Activated CD8-positive, alpha-beta memory T cell treated with anti-CD3 and anti-CD28 coated beads, Interleukin-2, amount 10 ng/mL, durations not matched to agents 7 days and 5 days (primary cell): ENCODE measurements around the gene NMRK1. TPM values are rescaled to one million over a fixed set of nuclear protein-coding genes. Genes with fewer than 3 reads are reported as not detected.

Source experiments
- ATAC-seq: fragments of 150-1000 bp; cut with Tn5 transposase; one replicate; pipeline ENCODE4 v1.10.0; 2021; ENCODE audit warnings: moderate library complexity
- CTCF ChIA-PET: fragments of 350-600 bp; sonication (Branson Sonifier 250); formaldehyde crosslinking; loops from one replicate; lab custom pipeline; 2021; ENCODE audit warnings: antibody characterized with exemption; lab: Charles Lee
- DNase-seq: peaks from one replicate; pipeline ENCODE4 v3.0.0-alpha.2; 2020
- H3K27ac Mint-ChIP-seq: one replicate; pipeline ENCODE4 v1.8.0; 2021; ENCODE audit warnings: mild to moderate bottlenecking, mixed read lengths
- H3K27me3 Mint-ChIP-seq: one replicate; pipeline ENCODE4 v1.8.0; 2021; ENCODE audit warnings: mixed read lengths
- H3K36me3 Mint-ChIP-seq: one replicate; pipeline ENCODE4 v1.8.0; 2021; ENCODE audit warnings: mild to moderate bottlenecking, mixed read lengths
- H3K4me1 Mint-ChIP-seq: one replicate; pipeline ENCODE4 v1.8.0; 2021; ENCODE audit warnings: mixed read lengths
- H3K4me3 Mint-ChIP-seq: one replicate; pipeline ENCODE4 v1.8.0; 2021; ENCODE audit warnings: mild to moderate bottlenecking, moderate library complexity, mixed read lengths
- H3K9me3 Mint-ChIP-seq: one replicate; pipeline ENCODE4 v1.8.0; 2022; ENCODE audit warnings: low read depth, mixed read lengths
- total RNA-seq, 2 experiments: library from RNA; stranded (reverse); gene quantifications; one replicate each; pipeline ENCODE4 v1.2.3, GENCODE V29; 2021

Gene NMRK1
- total RNA-seq, 2 experiments from 2014 or later: 24.8 to 40.0 TPM

DNA sequence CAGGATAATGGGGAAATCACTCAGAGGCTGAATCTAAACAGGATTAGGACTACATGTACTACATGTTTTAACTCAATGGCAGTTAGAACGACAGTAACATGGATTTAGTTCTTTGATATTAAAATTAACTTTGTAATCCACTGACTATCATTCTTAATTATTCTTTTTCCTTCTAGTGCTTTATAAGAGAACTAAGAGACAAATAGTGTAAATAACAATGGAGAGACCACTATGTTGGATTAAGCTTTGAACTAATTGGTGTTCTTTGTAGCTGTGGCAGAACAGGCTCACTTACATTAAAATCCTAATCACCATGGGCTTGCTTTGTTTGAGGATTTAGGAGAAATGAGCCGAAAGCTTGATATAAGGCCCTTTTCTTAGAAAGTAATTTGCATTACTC, 18.8 kb downstream of the NMRK1 start:
- Mint-ChIP-seq H3K36me3 (peaks cover 28% of the 10 kb centered on the region), H3K27ac (no peak overlapping the region), H3K9me3 (no peaks in the 10 kb centered on the region)

DNA sequence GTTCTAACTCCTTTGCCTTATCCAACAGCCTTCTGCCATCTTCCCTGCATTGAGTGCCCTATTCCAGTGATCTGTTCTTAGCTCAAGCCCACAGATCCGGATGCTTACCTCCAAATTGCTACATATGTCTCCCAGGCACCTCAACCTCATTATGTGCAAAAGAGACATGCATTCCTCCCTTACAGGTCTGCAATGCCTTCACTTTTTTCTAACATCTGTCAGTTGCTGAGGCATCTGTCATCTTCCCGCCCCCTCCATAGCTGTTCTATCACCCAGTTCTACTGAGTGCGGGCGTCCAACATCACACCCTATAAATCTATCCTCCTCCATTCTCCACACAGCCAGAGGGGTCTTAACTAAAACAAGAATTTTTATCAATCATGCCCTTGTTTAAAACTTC, 20.1 kb downstream of the NMRK1 start:
- H3K4me3 Mint-ChIP-seq: no peak overlapping the region
- H3K27me3 Mint-ChIP-seq: no peaks in the 10 kb centered on the region
- DNase-seq (no peak), ATAC-seq (no peak)
- no peaks in the 10 kb centered on the region for H3K9me3 Mint-ChIP-seq
- no peak overlapping the region for H3K27ac Mint-ChIP-seq
- CTCF ChIA-PET: interaction anchor here (1.7 kb wide), 1 partner anchor 39 kb away, joined by 5 read pairs; the partner anchor contains the start of gene CARNMT1
- H3K36me3 Mint-ChIP-seq: peaks cover 29% of the 10 kb centered on the region
- peaks cover 17% of the 10 kb centered on the region for H3K4me1 Mint-ChIP-seq

More for the DNA sequence above, 18.8 kb downstream of the NMRK1 start:
- CTCF ChIA-PET: interaction anchor here (1.7 to 1.8 kb wide), 2 partner anchors 40 to 296 kb away, joined by 5 to 6 read pairs; partner anchors contain the start of gene CARNMT1
- H3K27me3 Mint-ChIP-seq: no peaks in the 10 kb centered on the region
- no peak overlapping the region for H3K4me3 Mint-ChIP-seq
- DNase-seq (no peak), ATAC-seq (no peak)
- peaks cover 18% of the 10 kb centered on the region for H3K4me1 Mint-ChIP-seq

DNA sequence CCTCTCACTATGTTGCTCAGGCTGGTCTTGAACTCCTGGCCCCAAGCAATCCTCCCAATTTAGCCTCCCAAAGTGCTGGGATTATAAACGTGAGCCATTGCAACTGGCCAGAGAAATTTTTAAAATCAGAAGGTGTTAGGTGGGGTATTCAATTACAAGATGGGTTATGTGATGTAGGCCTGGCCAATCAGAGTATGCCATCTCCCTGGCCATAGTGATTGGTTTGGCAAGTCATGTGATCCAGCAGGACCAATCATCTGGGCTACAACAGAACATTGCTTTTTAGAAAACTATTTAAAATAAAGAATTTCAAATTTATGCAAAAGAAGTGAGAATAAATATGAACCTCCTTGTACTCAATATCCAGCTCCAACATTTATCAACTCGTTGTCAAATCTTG, 22.4 kb downstream of the NMRK1 start:
- no peak for ATAC-seq
- CTCF ChIA-PET: interaction anchor here (0.6 to 2.2 kb wide), 4 partner anchors 10 to 95 kb away, joined by 3 to 6 read pairs (median 3); no protein-coding TSS in a partner anchor
- no peak overlapping the region for H3K4me3 Mint-ChIP-seq
- H3K27ac Mint-ChIP-seq: no peak overlapping the region
- H3K27me3 Mint-ChIP-seq: no peaks in the 10 kb centered on the region
- H3K36me3 Mint-ChIP-seq: peaks cover 24% of the 10 kb centered on the region
- H3K9me3 Mint-ChIP-seq: no peaks in the 10 kb centered on the region
- H3K4me1 Mint-ChIP-seq: no peaks in the 10 kb centered on the region
- no peak for DNase-seq

DNA sequence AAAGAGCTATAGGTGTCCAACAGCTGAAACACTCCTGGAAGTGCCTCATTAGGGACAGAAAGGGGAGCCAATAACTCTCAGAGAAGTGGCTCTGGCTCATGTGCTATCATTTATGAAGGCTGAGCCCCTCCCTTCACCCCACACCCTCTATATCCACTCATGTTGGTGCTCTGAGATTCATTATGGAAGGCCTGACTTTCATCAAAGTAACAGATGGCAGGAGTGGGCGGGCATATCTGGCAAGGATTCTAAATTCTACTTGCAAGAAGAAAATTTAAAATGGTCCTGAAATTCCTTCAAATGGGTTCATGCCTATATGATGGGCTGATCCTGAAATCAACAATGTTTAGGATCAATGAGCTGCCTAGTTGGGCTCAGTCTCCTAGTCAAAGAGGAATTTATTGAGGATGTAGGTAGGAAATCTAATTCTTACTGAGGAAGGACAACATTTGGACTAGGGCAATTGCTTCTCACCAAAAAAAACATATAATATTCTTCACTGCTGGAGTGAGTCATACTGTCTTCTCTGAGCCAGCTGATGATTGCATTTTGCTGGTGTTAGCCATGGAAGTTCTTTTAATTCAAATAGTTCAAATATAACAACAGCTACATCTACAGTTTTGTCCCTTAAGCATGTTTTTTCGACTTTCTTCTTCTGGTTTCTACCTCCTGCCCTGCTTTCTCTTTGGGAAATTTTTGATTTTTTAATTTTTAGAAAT, 23.5 kb downstream of the NMRK1 start:
- H3K4me1 Mint-ChIP-seq: no peaks in the 10 kb centered on the region
- peaks cover 32% of the 10 kb centered on the region for H3K36me3 Mint-ChIP-seq
- CTCF ChIA-PET: interaction anchor here (1.1 to 1.5 kb wide), 3 partner anchors 10 to 96 kb away, joined by 3 to 4 read pairs (median 3); no protein-coding TSS in a partner anchor
- DNase-seq: no peak
- no peak for ATAC-seq
- H3K27me3 Mint-ChIP-seq: no peaks in the 10 kb centered on the region
- no peak overlapping the region for H3K4me3 Mint-ChIP-seq
- H3K9me3 Mint-ChIP-seq: no peaks in the 10 kb centered on the region
- no peak overlapping the region for H3K27ac Mint-ChIP-seq

DNA sequence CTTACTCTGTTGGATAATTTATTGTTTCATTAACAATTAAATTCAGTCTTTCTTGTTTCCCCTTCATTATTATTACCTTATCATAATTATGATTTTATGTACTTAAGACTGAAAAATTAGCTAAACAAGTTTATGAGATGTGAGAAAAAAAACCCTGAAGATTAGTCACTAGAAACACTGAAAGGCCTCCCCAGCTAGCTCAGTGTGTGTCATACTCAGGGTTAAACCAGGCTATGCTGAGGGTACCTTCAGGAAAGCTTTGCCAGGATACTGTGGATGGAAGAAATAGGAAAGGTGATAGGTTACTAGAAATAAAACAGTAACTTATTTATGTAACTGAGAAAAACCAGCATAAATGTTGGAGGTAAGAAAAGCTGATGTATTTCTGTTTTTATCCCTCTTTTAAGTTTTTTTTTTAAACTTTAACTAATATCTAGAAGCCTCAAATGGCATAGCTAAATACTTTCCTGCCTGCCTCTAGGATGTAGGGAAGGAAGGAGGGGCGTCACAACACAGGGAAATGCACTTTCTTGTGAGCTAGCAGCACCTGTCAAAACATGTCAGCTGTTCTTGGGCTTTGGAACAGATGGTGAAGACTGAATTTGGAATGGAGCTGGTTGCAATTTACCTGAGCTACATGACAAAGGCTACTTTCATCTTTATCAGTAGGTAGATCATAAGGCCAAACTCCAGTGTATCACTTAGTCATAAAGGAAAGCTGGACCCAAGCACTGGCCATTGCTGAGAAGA, 24.2 kb downstream of the NMRK1 start:
- DNase-seq (no peak), ATAC-seq (no peak)
- CTCF ChIA-PET: interaction anchor here (1.5 kb wide), 1 partner anchor 9 kb away, joined by 4 read pairs; no protein-coding TSS in a partner anchor
- Mint-ChIP-seq H3K27ac (no peak overlapping the region), H3K36me3 (peaks cover 32% of the 10 kb centered on the region), H3K9me3 (no peaks in the 10 kb centered on the region), H3K4me1 (no peaks in the 10 kb centered on the region), H3K4me3 (no peak overlapping the region), H3K27me3 (no peaks in the 10 kb centered on the region)

DNA sequence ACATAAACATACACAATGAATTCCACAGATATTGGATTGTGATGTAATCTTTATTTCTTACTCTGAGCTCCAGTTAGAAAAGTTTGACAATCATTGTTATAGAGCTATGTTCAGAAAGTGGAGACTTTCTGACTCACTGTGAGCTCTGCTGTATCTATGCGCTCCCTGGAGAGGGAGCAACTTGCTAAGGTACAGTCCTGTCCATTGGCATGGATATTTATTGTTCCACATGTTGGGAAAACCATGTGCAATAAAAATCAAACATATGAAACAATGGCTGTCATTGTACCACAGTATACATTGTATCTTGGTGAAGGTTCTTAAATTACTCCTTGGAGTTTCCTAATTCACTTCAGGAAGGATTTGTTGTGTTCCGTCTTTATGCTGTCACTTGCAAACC, 26.8 kb downstream of the NMRK1 start:
- Mint-ChIP-seq H3K4me3 (no peak overlapping the region), H3K4me1 (no peaks in the 10 kb centered on the region), H3K36me3 (peaks cover 24% of the 10 kb centered on the region), H3K9me3 (peaks cover 2% of the 10 kb centered on the region), H3K27me3 (no peaks in the 10 kb centered on the region), H3K27ac (no peak overlapping the region)
- no peak for ATAC-seq
- CTCF ChIA-PET: no interaction called here
- no peak for DNase-seq

DNA sequence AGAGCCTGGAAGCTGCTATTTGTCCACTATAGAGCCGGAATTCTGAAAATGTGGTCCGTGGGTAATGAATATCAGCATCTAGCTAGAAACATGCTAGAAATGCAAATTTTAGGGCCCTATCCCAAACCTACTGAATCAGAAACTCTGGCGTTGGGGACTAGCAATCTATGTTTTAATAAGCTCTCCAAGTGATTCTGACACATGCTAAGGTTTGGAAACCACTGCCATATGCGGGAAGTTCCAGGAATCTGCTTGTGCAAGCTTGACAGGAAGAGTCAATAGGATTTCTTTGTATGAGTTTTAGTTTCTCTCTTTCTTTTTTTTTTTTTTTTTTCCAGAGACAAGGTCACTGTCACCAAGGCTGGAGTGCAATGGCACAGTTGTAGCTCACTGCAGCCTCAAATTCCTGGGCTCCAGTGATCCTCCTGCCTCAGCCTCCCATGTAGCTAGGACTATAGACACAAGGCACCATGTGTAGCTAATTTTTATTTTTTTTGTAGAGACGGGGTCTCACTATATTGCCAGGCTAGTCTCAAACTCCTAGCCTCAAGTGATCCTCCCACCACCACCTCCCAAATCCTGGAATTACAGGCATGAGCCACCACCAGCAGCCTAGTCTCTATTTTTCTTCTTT, 33.5 kb downstream of the NMRK1 start:
- ATAC-seq: no peak
- Mint-ChIP-seq H3K4me3 (no peak overlapping the region), H3K27me3 (no peaks in the 10 kb centered on the region), H3K4me1 (no peaks in the 10 kb centered on the region), H3K9me3 (peaks cover 2% of the 10 kb centered on the region), H3K27ac (no peak overlapping the region), H3K36me3 (peaks cover under 1% of the 10 kb centered on the region)
- no peak for DNase-seq
- CTCF ChIA-PET: interaction anchor here (0.9 to 1.8 kb wide), 2 partner anchors 10 to 21 kb away, joined by 3 to 4 read pairs; no protein-coding TSS in a partner anchor

DNA sequence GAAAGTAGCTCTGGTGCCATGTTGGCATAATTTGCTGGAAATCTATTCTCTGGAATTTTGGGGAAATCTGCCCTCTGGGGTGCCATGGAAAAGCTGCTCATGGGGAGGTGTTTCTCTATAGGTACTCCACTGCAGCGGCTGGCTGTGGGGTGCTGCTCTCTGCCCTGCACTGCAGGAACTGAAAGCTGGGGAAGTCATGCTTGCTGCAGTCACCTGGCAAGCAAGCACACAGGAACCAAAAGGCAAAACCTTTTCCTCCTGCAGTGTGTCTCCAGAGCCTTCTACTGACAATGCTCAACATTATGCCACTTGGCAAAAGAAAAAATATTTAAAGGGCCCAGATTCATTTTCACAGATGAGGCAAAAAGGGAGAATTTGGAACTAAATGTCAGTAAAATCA, 34.1 kb downstream of the NMRK1 start:
- CTCF ChIA-PET: interaction anchor here (0.9 to 1.8 kb wide), 2 partner anchors 10 to 20 kb away, joined by 3 to 4 read pairs; no protein-coding TSS in a partner anchor
- no peaks in the 10 kb centered on the region for H3K27me3 Mint-ChIP-seq
- DNase-seq (no peak), ATAC-seq (no peak)
- H3K4me3 Mint-ChIP-seq: no peak overlapping the region
- peaks cover 2% of the 10 kb centered on the region for H3K9me3 Mint-ChIP-seq
- H3K27ac Mint-ChIP-seq: no peak overlapping the region
- no peaks in the 10 kb centered on the region for H3K4me1 Mint-ChIP-seq
- no peaks in the 10 kb centered on the region for H3K36me3 Mint-ChIP-seq

DNA sequence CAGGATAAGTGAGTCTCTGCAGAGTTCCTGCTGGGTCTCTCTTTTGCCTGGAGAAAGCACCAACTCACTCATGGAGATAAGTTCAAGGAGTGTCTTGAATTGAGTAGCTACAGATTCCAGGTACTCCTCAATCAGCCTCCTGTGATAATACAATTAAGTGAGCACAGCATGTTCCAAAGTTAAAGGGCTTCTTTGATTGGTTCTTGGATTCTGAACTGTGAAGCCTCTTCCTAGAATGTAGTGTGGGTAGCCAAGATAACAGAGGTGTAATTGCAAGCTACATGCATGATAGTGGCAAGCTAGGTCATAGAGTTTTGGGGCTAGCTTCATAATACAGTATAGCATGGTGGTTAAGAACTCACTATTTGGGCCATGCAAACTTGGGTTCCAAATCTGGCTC, 36.7 kb downstream of the NMRK1 start:
- ATAC-seq: no peak
- no peak overlapping the region for H3K4me3 Mint-ChIP-seq
- H3K4me1 Mint-ChIP-seq: no peaks in the 10 kb centered on the region
- DNase-seq: no peak
- CTCF ChIA-PET: no interaction called here
- peaks cover under 1% of the 10 kb centered on the region for H3K9me3 Mint-ChIP-seq
- no peaks in the 10 kb centered on the region for H3K36me3 Mint-ChIP-seq
- no peaks in the 10 kb centered on the region for H3K27me3 Mint-ChIP-seq
- no peak overlapping the region for H3K27ac Mint-ChIP-seq

DNA sequence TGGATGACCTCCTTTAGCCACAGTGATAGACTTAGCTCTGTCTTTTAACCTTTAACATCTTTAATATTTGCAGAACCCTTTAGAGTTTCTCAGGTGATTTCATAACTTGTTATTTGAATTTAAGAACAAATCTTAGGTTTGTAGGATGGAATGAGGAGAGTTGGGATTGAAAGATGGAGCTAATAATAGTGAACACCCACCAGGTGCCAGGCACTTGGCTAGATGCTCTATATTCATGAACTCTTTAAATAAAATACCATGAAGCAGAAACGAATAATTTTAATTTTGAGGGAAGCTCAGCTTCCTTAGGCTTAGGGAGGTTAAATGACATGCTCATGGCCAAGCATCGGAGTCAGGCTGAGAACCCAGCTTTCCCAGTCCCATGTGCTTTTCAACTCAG, 40.4 kb downstream of the NMRK1 start:
- DNase-seq (no peak), ATAC-seq (no peak)
- no peaks in the 10 kb centered on the region for H3K36me3 Mint-ChIP-seq
- H3K4me3 Mint-ChIP-seq: no peak overlapping the region
- H3K27ac Mint-ChIP-seq: no peak overlapping the region
- H3K27me3 Mint-ChIP-seq: peaks cover 14% of the 10 kb centered on the region
- no peaks in the 10 kb centered on the region for H3K9me3 Mint-ChIP-seq
- H3K4me1 Mint-ChIP-seq: no peaks in the 10 kb centered on the region
- CTCF ChIA-PET: interaction anchor here (1.0 kb wide), 1 partner anchor 19 kb away, joined by 5 read pairs; the partner anchor contains the start of gene CARNMT1

DNA sequence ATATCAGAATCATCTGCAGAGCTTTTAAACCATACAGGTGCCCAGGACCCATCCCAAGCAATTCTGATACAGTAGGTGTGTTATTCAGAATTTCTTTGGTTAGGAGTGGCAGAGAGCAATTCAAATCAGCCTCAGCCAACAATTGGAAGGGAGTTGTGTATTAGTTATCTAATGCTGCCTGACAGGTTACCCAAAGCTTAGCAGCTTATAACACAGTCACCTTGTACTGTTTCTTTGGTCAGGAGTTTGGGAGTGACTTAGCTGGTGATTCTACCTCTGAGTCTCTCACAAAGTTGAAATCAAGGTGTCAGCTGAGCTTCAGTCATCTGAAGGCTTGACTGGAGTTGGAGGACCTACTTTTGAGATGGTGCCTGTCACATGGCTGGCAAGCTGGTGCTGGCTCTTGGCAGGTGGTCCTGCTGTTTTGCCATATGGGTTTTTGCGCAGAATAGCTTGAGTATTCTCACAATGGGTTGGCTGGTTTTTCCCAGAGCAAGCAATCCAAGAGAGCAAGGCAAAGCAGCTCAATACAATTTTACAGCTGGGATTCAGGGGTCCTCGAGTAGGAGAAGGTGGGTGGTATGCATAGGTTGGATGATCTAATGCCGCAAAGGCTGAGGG, 41.1 kb downstream of the NMRK1 start:
- Mint-ChIP-seq H3K27me3 (peaks cover 14% of the 10 kb centered on the region), H3K36me3 (no peaks in the 10 kb centered on the region), H3K9me3 (no peaks in the 10 kb centered on the region), H3K4me1 (no peaks in the 10 kb centered on the region), H3K4me3 (no peak overlapping the region), H3K27ac (no peak overlapping the region)
- CTCF ChIA-PET: interaction anchor here (0.9 to 1.0 kb wide), 2 partner anchors 18 to 29 kb away, joined by 3 to 5 read pairs; partner anchors contain the start of gene CARNMT1
- no peak for ATAC-seq
- DNase-seq: no peak

DNA sequence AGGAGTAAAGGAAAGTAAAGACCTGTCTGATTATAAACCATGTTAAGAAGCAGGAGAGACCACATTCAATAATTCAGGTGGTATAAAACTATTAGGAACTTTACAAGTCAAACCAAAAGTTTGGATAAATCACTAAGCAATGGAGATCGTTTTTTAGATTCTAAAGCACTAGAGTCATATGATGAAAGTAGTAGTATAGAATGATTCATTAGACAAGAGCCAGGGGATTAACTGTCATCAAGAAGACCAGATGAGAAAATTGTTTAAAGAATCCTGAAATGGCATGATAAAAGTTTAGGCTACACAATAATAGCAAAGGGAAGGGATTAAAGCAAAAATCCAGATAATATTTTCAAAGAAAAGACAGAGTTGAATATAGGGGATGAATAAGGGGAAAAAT, 46.9 kb downstream of the NMRK1 start:
- ATAC-seq (no peak), DNase-seq (no peak)
- no peaks in the 10 kb centered on the region for H3K36me3 Mint-ChIP-seq
- peaks cover 14% of the 10 kb centered on the region for H3K27me3 Mint-ChIP-seq
- H3K9me3 Mint-ChIP-seq: no peaks in the 10 kb centered on the region
- no peak overlapping the region for H3K4me3 Mint-ChIP-seq
- H3K4me1 Mint-ChIP-seq: no peaks in the 10 kb centered on the region
- H3K27ac Mint-ChIP-seq: no peak overlapping the region
- CTCF ChIA-PET: no interaction called here

DNA sequence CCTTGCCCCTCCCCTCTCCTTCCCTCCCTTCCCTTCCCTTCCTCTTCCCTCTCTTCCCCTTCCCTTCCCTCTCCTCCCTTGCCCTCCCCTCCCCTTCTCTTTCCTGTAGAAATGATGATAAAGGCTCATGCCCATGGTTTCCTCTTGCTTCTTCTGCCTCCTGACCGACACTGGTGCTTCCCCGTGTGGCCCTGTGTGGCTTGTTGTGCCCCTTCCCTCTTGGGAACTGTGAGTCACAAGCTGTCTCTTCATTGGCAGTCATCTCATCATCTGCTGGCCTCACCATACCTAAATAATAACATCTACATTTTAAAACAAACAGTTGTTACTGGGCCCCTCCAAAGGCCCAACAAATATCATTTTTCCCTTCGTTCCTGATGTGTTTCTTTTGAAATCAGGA, 48.2 kb downstream of the NMRK1 start:
- DNase-seq (no peak), ATAC-seq (no peak)
- Mint-ChIP-seq H3K27ac (no peak overlapping the region), H3K9me3 (no peaks in the 10 kb centered on the region), H3K27me3 (peaks cover 2% of the 10 kb centered on the region), H3K4me1 (no peaks in the 10 kb centered on the region), H3K36me3 (no peaks in the 10 kb centered on the region), H3K4me3 (no peak overlapping the region)
- CTCF ChIA-PET: interaction anchor here (1.0 to 1.5 kb wide), 2 partner anchors 131 to 266 kb away, joined by 3 to 4 read pairs; no protein-coding TSS in a partner anchor
